H1 (cell line): ENCODE results near the gene DHCR24. TPM values are rescaled to one million over a fixed set of nuclear protein-coding genes. Genes with fewer than 3 reads are reported as not detected.

Source experiments
- CTCF ChIA-PET: fragments of 300-600 bp; sonication (Branson Sonifier 250); formaldehyde crosslinking; loops from one replicate; lab custom pipeline; 2021; ENCODE audit not compliant: partially characterized antibody; lab: Charles Lee
- POLR2A ChIA-PET: fragments of 300-600 bp; sonication (Branson Sonifier 250); formaldehyde crosslinking; loops from one replicate; lab custom pipeline; 2021; ENCODE audit warnings: inconsistent platforms; ENCODE audit not compliant: partially characterized antibody; lab: Charles Lee
- DNase-seq, 2 experiments: peaks; one replicate each; pipeline versions ENCODE4 v3.0.0 to v3.0.0-alpha.2; 2010 to 2022; ENCODE audit warnings: low spot score in 2 of 2, low read depth in 1 of 2, mixed read lengths in 1 of 2
- FAIRE-seq: peaks from 2 replicates; lab custom pipeline; 2011; peaks lifted over from hg19 to GRCh38; lab: Jason Lieb, UNC
- H2AFZ ChIP-seq: 2 replicates; pipeline ENCODE4 v1.8.1; 2012; ENCODE audit warnings: low read length, inconsistent platforms
- H2AK5ac ChIP-seq: 2 replicates; pipeline ENCODE4 v1.6.1; 2013; ENCODE audit warnings: low read depth, low read length
- H2BK120ac ChIP-seq: replicated peaks from 2 replicates; pipeline ENCODE3; 2013; ENCODE audit warnings: low read depth, low read length, inconsistent platforms
- H2BK12ac ChIP-seq: 2 replicates; pipeline ENCODE4 v1.6.1; 2013; ENCODE audit warnings: low read depth, low read length
- H2BK15ac ChIP-seq: 2 replicates; pipeline ENCODE4 v1.6.1; 2013; ENCODE audit warnings: low read length
- H2BK20ac ChIP-seq: 2 replicates; pipeline ENCODE4 v1.6.1; 2013; ENCODE audit warnings: low read length
- H2BK5ac ChIP-seq: 2 replicates; pipeline ENCODE4 v1.6.1; 2013; ENCODE audit warnings: low read depth, low read length
- H3K14ac ChIP-seq: 2 replicates; pipeline ENCODE4 v1.6.1; 2013; ENCODE audit warnings: inconsistent platforms; ENCODE audit not compliant: insufficient read length
- H3K18ac ChIP-seq: 2 replicates; pipeline ENCODE4 v1.6.1; 2013; ENCODE audit warnings: low read length; ENCODE audit errors: extremely low read depth
- H3K23ac ChIP-seq: 2 replicates; pipeline ENCODE4 v1.6.1; 2013; ENCODE audit warnings: inconsistent platforms; ENCODE audit not compliant: insufficient read length
- H3K23me2 ChIP-seq: 2 replicates; pipeline ENCODE4 v1.6.1; 2013; ENCODE audit warnings: low read depth, low read length
- H3K27ac ChIP-seq: 2 replicates; pipeline ENCODE4 v1.6.1; 2011; ENCODE audit warnings: low read depth, low read length, inconsistent platforms
- H3K27me3 ChIP-seq, 4 experiments: replicated peaks in 1 of 4; 1 replicate in 1 of 4; 2 replicates in 3 of 4; pipeline versions ENCODE4 v1.6.1 to v1.8.1; 2011 to 2013; ENCODE audit warnings: low read length in 3 of 4, mild to moderate bottlenecking in 3 of 4, inconsistent platforms in 2 of 4, mixed read lengths in 2 of 4, moderate library complexity in 1 of 4; ENCODE audit not compliant: control insufficient read depth in 3 of 4, insufficient read depth in 3 of 4; ENCODE audit errors: extremely low read depth in 1 of 4
- H3K36me3 ChIP-seq, 4 experiments: 2 replicates each; pipeline versions ENCODE4 v1.6.1 to v1.8.1; 2011 to 2013; ENCODE audit warnings: mild to moderate bottlenecking in 4 of 4, low read length in 3 of 4, moderate library complexity in 2 of 4, control low read depth in 1 of 4, inconsistent platforms in 1 of 4; ENCODE audit not compliant: insufficient read depth in 4 of 4, control insufficient read depth in 2 of 4
- H3K4ac ChIP-seq: replicated peaks from 2 replicates; pipeline ENCODE3; 2013; ENCODE audit warnings: low read length, low read depth, mixed read lengths, inconsistent platforms; ENCODE audit not compliant: insufficient read length
- H3K4me1 ChIP-seq, 4 experiments: replicated peaks in 1 of 4; 1 replicate in 1 of 4; 2 replicates in 3 of 4; pipeline versions ENCODE4 v1.6.1 to v1.8.1; 2011 to 2013; ENCODE audit warnings: low read length in 3 of 4, inconsistent platforms in 2 of 4, mixed read lengths in 1 of 4; ENCODE audit not compliant: insufficient read depth in 4 of 4, control insufficient read depth in 3 of 4
- H3K4me2 ChIP-seq, 2 experiments: 2 replicates each; pipeline versions ENCODE4 v1.6.1 to v1.8.1; 2011 to 2013; ENCODE audit warnings: low read depth in 2 of 2, low read length in 2 of 2, control low read depth in 1 of 2, inconsistent platforms in 1 of 2, mild to moderate bottlenecking in 1 of 2; ENCODE audit not compliant: insufficient read depth in 1 of 2
- H3K4me3 ChIP-seq, 4 experiments: fragments of 200-600, 300-600 bp in 1 of 4; sonication (generic), shearing (Covaris generic), sonication (Bioruptor Twin) in 1 of 4; 2 replicates each; pipeline versions ENCODE4 v1.5.1 to v1.8.1; 2011 to 2016; ENCODE audit warnings: low read length in 4 of 4, low read depth in 3 of 4, control low read depth in 2 of 4, inconsistent platforms in 2 of 4, mild to moderate bottlenecking in 2 of 4, mixed read lengths in 1 of 4, moderate library complexity in 1 of 4; ENCODE audit not compliant: insufficient read depth in 2 of 4; ENCODE audit errors: extremely low read depth in 1 of 4
- H3K56ac ChIP-seq: replicated peaks from 2 replicates; pipeline ENCODE3; 2013; ENCODE audit warnings: low read depth, mild to moderate bottlenecking, mixed read lengths, low read length, inconsistent platforms; ENCODE audit not compliant: insufficient read length
- H3K79me1 ChIP-seq: 2 replicates; pipeline ENCODE4 v1.6.1; 2013; ENCODE audit warnings: low read depth, low read length, control low read depth
- H3K79me2 ChIP-seq, 2 experiments: 2 replicates each; pipeline versions ENCODE4 v1.6.1 to v1.8.1; 2012 to 2013; ENCODE audit warnings: low read length in 2 of 2, mild to moderate bottlenecking in 2 of 2, inconsistent platforms in 1 of 2; ENCODE audit not compliant: insufficient read depth in 2 of 2, control insufficient read depth in 1 of 2
- H3K9ac ChIP-seq, 4 experiments: replicated peaks in 1 of 4; 1 replicate in 1 of 4; 2 replicates in 3 of 4; pipeline versions ENCODE4 v1.6.1 to v1.8.1; 2011 to 2013; ENCODE audit warnings: low read depth in 3 of 4, low read length in 3 of 4, control low read depth in 2 of 4, mild to moderate bottlenecking in 2 of 4, moderate library complexity in 2 of 4, inconsistent platforms in 1 of 4; ENCODE audit errors: extremely low read depth in 1 of 4
- H3K9me3 ChIP-seq, 2 experiments: 2 replicates each; pipeline versions ENCODE4 v1.6.1 to v1.8.1; 2012 to 2013; ENCODE audit warnings: mild to moderate bottlenecking in 2 of 2, moderate library complexity in 2 of 2, control low read depth in 1 of 2, inconsistent platforms in 1 of 2, low read depth in 1 of 2, low read length in 1 of 2, mixed read lengths in 1 of 2; ENCODE audit not compliant: insufficient read depth in 2 of 2
- H4K20me1 ChIP-seq, 2 experiments: replicated peaks in 1 of 2; 2 replicates each; pipeline versions ENCODE3 to v1.8.1; 2011 to 2013; ENCODE audit warnings: inconsistent platforms in 2 of 2, low read length in 2 of 2, mild to moderate bottlenecking in 1 of 2; ENCODE audit not compliant: insufficient read depth in 2 of 2, control insufficient read depth in 1 of 2
- H4K5ac ChIP-seq: 2 replicates; pipeline ENCODE4 v1.6.1; 2013; ENCODE audit warnings: low read length, low read depth, mixed read lengths, inconsistent platforms; ENCODE audit not compliant: insufficient read length
- H4K8ac ChIP-seq: 2 replicates; pipeline ENCODE4 v1.8.0; 2013; ENCODE audit warnings: mild to moderate bottlenecking, moderate library complexity, low read length, inconsistent platforms; ENCODE audit not compliant: insufficient read depth; ENCODE audit errors: extremely low read depth
- H4K91ac ChIP-seq: replicated peaks from 2 replicates; pipeline ENCODE3; 2013; ENCODE audit warnings: low read length, mixed read lengths, inconsistent platforms; ENCODE audit not compliant: insufficient read length
- CBX5 ChIP-seq: fragments of 300-800, 300-1000 bp; sonication (generic); IDR thresholded peaks from 2 replicates; pipeline ENCODE4 v1.7.1; 2016; ENCODE audit warnings: antibody characterized with exemption, low read length, low read depth
- CHD2 ChIP-seq: IDR thresholded peaks from 2 replicates; pipeline ENCODE4 v1.6.1; 2012; ENCODE audit warnings: low read length, improper control_type of control experiment
- CTBP2 ChIP-seq: IDR thresholded peaks from 2 replicates; pipeline ENCODE4 v1.7.0; 2011; ENCODE audit warnings: borderline replicate concordance, mild to moderate bottlenecking, moderate library complexity, mixed read lengths, low read length; ENCODE audit not compliant: insufficient read depth, insufficient read length
- FOSL1 ChIP-seq: IDR thresholded peaks from 2 replicates; pipeline ENCODE4 v1.6.1; 2011; ENCODE audit warnings: mild to moderate bottlenecking, low read depth, low read length, moderate library complexity; ENCODE audit not compliant: insufficient read depth
- HDAC6 ChIP-seq: IDR thresholded peaks from one replicate; pipeline ENCODE4 v1.7.1; 2012; ENCODE audit warnings: low read depth, mild to moderate bottlenecking, inconsistent platforms, low read length, moderate library complexity
- JUN ChIP-seq: IDR thresholded peaks from 2 replicates; pipeline ENCODE4 v1.6.1; 2011; ENCODE audit warnings: low read depth, mild to moderate bottlenecking, improper control_type of control experiment, low read length
- KDM4A ChIP-seq: IDR thresholded peaks from one replicate; pipeline ENCODE4 v1.7.1; 2012; ENCODE audit warnings: low read depth, mild to moderate bottlenecking, moderate library complexity, low read length, inconsistent platforms; ENCODE audit not compliant: severe bottlenecking
- KDM5A ChIP-seq: fragments of 200-600 bp; IDR thresholded peaks from 2 replicates; pipeline ENCODE4 v1.7.1; 2012; ENCODE audit warnings: mild to moderate bottlenecking, low read length, inconsistent platforms, mixed read lengths
- MAFK ChIP-seq: IDR thresholded peaks from 2 replicates; pipeline ENCODE4 v1.6.1; 2012; ENCODE audit warnings: low read depth, mild to moderate bottlenecking, improper control_type of control experiment, low read length
- RXRA ChIP-seq: IDR thresholded peaks from 2 replicates; pipeline ENCODE4 v1.6.1; 2011; ENCODE audit warnings: low read depth, mild to moderate bottlenecking, low read length, moderate library complexity; ENCODE audit not compliant: insufficient read depth
- SAP30 ChIP-seq: fragments of 300-600 bp; sonication (generic); IDR thresholded peaks from 2 replicates; pipeline ENCODE4 v1.7.1; 2012; ENCODE audit warnings: low read length, moderate library complexity, mild to moderate bottlenecking, inconsistent platforms; ENCODE audit not compliant: insufficient read depth, insufficient replicate concordance
- TAF7 ChIP-seq: optimal IDR thresholded peaks from 2 replicates; pipeline ENCODE3; 2011; ENCODE audit warnings: low read depth, mild to moderate bottlenecking, inconsistent platforms, low read length, moderate library complexity, borderline replicate concordance
- YY1 ChIP-seq: IDR thresholded peaks from 2 replicates; pipeline ENCODE4 v1.6.1; 2011; ENCODE audit warnings: low read depth, mild to moderate bottlenecking, low read length
- ZNF274 ChIP-seq: IDR thresholded peaks from 2 replicates; pipeline ENCODE4 v1.7.0; 2012; ENCODE audit warnings: low read length, borderline replicate concordance; ENCODE audit errors: extremely low read depth
- WGBS, 2 experiments: shearing (Covaris generic) in 1 of 2; methylation state at CpG; one replicate each; pipeline versions ENCODE4 v1.1.6 to v1.1.7; 2013 to 2015; ENCODE audit warnings: low lambda C conversion rate in 2 of 2, mixed read lengths in 2 of 2, inconsistent platforms in 1 of 2, low coverage in 1 of 2, missing lambda C conversion rate in 1 of 2; ENCODE audit not compliant: insufficient replicate concordance in 2 of 2, insufficient coverage in 1 of 2, insufficient read length in 1 of 2; ENCODE audit errors: extremely low coverage in 1 of 2, missing lambda C conversion rate in 1 of 2; 5-methylcytosine and 5-hydroxymethylcytosine counted together
- polyA plus RNA-seq, 7 experiments: library from polyadenylated mRNA; depleted of rRNA in 3 of 7; stranded (reverse) in 5 of 7; unstranded in 2 of 7; fragments of >200 nt in 5 of 7; fragments of 200-250 nt in 2 of 7; gene quantifications; 1 replicate in 5 of 7; 2 replicates in 1 of 7; 4 replicates in 1 of 7; pipeline versions ENCODE4 v1.2.1 to v1.2.3, GENCODE V29; 2011 to 2013; ENCODE audit warnings: missing spikeins in 2 of 7, mixed read lengths in 2 of 7
- total RNA-seq: library from RNA; stranded (reverse); fragmentation: NEBNext Ultra II Directional; extraction: Animal tissue kit (Norgen Biotek cat#: 25700); gene quantifications from 2 replicates; pipeline ENCODE4 v1.2.1, GENCODE V29; 2021

The DHCR24 gene
- total and polyA plus RNA-seq, 2 of the 8 experiments (the other 6 are each of a cell fraction or from before 2014, with no cell fraction given), result 370 to 419 TPM

GRCh38 chr1:54805981-54806381 lies 81.0 kb downstream of the DHCR24 start:
- H4K8ac ChIP-seq, result peak overlapping the region; percentile 7; the same call in 1 of the 2 replicates
- no peak overlapping the region for H2AK5ac ChIP-seq
- no peaks in the 10 kb centered on the region for H4K20me1 ChIP-seq
- no peak overlapping the region for H3K23ac ChIP-seq
- H2AFZ ChIP-seq, result no peak overlapping the region
- H2BK20ac ChIP-seq, result no peak overlapping the region
- H3K56ac ChIP-seq, result no peak overlapping the region
- H2BK12ac ChIP-seq, result no peak overlapping the region
- H3K4me1 ChIP-seq, result 0 out of 7 replicates have a peak, but pooled peaks cover 0 to under 1% (median 0%) of the 10 kb centered on the region in 4 experiments
- H3K9me3 ChIP-seq, result no peaks in the 10 kb centered on the region
- H3K4ac ChIP-seq, result no peak overlapping the region
- H4K5ac ChIP-seq, result no peak overlapping the region
- FAIRE-seq (no peak), DNase-seq (no peak)
- H2BK15ac ChIP-seq, result no peak overlapping the region
- peaks cover under 1% of the 10 kb centered on the region; the same call in 1 of the 2 replicates for H3K23me2 ChIP-seq
- H4K91ac ChIP-seq, result no peak overlapping the region
- H3K14ac ChIP-seq, result no peak overlapping the region
- H3K27me3 ChIP-seq, result peaks cover 0 to 10% (median 6%) of the 10 kb centered on the region in 4 experiments; a peak in 5 of 7 replicates
- no peak overlapping the region for H2BK120ac ChIP-seq
- no peak overlapping the region for H3K4me2 ChIP-seq
- H3K9ac ChIP-seq, result no peak overlapping the region
- TF ChIP-seq KDM5A (no peak), SAP30 (no peak), FOSL1 (no peak), HDAC6 (no peak), MAFK (no peak), CTBP2 (no peak), TAF7 (no peak), CHD2 (no peak), RXRA (no peak), JUN (no peak), ZNF274 (no peak), KDM4A (no peak), CBX5 (no peak), YY1 (no peak)
- no peak overlapping the region for H3K18ac ChIP-seq
- H3K27ac ChIP-seq, result no peak overlapping the region
- CTCF ChIA-PET, result interaction anchor here (1.0 to 5.4 kb wide), 4 partner anchors 14 to 133 kb away, joined by 3 to 80 read pairs (median 5); no protein-coding TSS in a partner anchor
- H3K79me2 ChIP-seq, result no peaks in the 10 kb centered on the region
- H3K79me1 ChIP-seq, result no peaks in the 10 kb centered on the region
- H2BK5ac ChIP-seq, result no peak overlapping the region
- WGBS, 2 experiments, result 84% methylated on average over 31 of the region's 35 CpGs; no CpG with 5 or more reads in 1 of the 2 experiments
- POLR2A ChIA-PET, result no interaction called here
- H3K4me3 ChIP-seq, result no peak overlapping the region
- H3K36me3 ChIP-seq, result no peaks in the 10 kb centered on the region
